Fibroblast of skin of right quadriceps (primary cell): ENCODE measurements around the gene CCDC116.
"Not testable (repeated sequence)": the region's sequence is repeated elsewhere in the genome, so short reads cannot be mapped to it uniquely, and the experiment has no call there.

Source experiments
- DNase-seq: peaks from one replicate; pipeline ENCODE4 v3.0.0-alpha.2; 2013

Gene CCDC116

DNA sequence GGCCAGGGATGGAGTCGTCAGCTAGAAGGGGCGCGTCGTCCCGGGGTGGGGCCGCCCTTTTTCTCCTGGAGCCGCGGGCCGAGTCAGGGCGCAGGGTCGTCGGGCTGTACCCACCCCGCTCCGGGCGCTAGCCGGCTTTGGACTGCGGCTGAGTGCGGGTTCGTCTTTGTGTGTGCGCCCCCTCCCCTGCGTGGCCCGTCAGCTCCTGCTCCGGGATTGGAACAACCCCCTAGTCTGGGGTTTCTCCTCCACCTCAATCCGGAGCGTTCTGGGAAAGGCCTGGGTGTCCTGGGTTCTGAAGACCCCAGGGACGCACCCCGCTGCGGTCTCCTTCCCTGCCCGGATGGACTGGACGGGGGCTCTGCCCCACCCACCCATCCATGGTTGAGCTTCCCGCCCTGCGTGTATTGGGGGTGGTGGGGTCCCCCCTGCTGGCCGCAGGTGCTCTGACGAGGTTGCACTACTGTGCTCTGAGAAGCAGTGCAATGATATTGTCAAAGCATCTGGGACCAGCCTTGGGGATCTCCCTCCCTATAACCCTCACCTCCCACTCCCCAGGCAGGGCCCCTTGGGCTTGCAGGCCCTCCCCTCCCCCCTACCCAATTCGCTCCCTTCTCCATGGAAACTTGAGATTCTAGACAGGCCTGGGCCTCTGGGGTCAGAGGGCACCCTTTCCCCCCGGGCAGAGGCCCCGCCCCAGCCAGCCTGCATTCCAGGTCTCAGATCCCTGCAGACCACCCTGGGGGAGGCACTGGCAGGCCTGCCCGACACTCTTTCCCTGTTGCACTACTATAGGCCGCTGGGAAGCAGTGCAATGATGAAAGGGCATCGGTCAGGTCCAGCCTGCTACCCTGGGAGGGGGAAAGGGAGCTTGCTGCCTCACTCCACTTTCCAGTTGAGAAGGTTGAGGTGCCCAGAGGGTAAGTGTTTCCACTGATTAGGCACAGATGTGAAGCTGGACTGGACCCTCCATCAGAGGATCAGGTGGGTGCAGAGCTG is 20.3 kb downstream of the CCDC116 start:
- DNase-seq, result no peak

DNA sequence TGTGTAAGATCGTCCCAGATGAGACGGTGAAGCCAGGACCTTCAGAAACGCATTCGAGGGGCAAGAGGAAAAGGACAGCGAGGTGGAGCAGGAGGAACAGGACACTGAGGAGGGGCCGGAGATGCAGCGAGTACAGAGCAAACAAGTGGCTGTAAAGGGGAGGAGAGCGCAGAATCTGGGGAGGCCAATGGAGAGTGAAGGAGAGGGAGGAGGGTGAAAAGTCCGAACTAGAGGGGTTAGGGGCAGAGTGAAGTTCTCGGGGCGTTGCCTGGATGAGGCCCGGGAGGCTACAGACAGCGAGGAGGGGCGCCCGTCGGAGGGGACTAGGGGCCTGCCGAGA is 24.4 kb downstream of the CCDC116 start:
- DNase-seq, result no peak

DNA sequence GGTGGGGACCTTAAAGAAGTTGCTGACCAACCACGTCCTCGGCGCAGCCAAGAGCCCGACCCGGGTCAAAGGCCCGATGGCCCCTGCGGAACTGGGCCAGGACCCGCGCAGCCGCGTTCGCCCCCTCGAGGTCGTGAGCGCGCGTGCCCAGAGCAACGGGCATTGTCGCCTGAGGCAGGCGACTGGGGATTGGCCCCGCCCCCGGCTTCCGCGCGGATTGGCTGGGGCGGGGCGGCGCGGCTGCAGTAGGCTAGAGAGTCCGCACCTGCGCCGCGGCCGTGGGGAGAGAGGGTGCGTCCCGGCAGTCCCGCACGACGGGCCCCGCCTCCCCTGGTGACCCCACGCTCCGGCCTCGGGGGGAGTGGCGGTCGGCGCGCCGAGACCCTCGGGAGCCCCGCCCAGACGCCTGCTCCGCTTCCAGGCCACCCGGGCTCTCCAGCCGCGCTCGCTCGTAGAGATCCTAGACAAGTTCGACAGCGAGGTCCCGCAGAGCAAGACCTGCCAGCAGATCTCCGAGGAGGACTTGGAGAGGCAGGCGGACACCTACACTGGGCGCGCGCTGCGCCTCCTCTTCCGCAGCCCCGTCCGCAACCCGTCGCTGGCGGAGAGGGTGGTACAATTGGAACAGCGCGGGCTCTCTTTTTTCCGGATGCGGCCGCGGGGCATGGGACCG is 24.9 kb downstream of the CCDC116 start:
- DNase-seq, result peak; percentile 36

DNA sequence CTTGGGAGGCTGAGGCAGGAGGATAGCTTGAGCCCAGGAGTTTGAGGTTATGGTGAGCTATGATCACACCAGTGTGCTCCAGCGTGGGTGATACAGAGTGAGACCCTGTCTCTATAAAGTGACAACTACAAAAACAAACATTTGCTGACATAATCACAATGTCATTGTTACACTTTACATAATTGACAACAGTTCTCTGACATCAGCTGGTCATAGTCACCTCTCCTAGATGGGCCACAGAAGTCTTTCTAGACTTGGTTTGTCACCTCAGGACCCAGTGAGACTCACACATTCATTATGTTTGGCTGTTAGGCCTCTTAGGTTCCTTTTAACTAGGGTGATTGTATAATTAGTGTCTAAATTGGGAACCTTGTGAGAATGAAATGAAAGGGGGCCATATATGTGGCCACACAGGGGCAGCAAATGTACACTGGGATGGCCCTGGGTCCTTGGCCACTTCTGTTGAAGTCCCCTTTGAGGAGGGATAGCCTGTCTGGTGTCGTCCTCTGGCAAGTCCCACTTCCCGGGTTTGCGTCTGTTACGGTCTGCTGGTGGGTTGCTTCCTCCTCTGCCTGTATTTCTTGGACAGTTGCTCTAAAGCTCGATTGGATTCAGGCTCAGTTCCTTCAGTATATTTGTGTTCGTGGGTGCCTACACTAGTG is 27.4 kb downstream of the CCDC116 start:
- DNase-seq, result no peak

DNA sequence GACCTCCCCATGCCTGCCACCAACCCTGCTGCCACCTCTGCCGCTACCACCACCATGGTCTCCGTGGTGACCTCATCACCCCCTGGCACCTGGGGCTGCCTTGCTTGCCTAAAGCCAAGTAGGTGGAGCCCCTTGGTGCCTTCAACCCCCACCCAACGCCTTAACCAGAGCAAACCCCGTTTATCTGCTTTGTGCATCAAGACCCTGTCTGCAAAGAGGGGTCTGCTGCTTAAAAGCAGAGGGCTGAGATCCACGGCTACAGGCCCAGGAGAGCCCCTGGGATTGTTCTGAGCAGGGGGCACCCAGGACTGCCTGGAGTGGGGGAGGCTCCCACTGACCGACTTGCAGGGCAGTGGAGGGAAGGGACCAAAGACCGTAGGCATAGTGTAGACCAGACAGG is 28.3 kb downstream of the CCDC116 start:
- DNase-seq, result no peak

DNA sequence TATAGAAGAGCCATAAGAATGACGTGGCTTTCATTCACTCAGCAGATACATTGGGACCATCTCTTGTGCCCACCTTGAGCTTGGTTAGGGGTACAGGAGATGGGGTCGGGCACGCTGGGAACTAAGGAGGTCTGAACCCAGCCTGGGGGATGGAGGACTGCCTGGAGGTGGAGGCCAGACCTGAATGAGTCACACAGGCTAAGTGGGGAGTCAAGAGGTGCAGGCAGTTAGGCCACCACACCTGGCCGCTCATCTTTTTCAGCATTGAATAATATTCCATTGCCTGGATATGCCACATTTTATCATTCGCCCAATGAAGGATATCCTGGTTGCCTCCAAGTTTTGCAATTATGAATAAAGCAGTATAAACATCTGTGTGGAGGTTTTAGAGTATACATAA is 29.4 kb downstream of the CCDC116 start:
- no peak for DNase-seq

DNA sequence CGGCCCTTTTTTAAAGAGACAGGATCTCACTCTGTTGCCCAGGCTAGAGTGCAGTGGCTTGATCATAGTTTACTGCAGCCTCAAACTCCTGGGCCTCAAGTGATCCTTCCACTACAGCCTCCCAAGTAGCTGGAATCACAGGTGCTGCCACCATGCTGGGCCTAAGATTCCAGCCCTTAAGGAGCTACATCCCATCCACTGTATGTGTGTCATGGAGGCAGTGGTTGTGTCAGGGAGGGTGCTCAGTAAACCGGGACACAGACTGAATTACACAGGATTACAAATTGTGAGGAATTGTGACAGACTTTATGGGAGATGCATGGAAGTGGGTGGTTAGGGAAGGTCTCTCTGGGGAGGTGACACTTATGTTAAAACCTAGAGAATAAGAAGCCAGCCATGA is 31.2 kb downstream of the CCDC116 start:
- no peak for DNase-seq

DNA sequence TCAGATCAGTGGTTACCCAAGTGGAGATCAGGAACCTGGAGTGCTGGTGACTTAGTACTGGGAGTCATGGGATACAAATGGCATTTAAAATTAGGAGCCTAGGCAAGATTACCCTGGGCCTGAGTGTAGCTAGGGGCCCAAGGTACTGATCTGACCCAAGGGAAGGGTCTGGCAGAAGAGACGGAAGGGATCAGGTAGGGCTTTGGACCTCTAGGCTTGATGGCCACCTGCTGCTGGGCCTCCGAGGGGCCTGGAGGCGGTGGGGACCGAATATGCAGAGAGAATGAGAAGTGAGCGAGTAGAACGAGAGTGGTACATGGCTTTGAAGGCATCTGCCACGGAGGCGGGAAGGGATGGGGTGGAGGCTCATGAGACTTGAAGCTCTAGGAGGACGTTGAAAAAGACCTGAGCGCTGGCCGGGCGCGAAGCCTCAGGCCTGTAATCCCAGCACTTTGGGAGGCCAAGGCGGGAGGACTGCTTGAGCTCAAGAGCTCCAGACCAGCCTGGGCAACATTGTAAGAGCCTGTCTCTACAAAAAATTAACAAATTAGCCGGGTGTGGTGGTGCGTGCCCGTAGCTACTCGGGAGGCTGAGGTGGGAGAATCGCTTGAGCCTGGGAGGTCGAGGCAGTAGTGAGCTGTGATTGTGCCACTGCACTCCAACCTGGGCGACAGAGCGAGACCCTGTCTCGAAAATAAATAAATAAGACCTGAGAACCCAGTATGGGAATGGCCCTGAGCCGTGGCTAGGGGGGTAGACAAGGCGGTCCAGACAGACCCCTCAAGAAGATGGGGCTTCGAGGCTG is 32.7 kb downstream of the CCDC116 start:
- no peak for DNase-seq

DNA sequence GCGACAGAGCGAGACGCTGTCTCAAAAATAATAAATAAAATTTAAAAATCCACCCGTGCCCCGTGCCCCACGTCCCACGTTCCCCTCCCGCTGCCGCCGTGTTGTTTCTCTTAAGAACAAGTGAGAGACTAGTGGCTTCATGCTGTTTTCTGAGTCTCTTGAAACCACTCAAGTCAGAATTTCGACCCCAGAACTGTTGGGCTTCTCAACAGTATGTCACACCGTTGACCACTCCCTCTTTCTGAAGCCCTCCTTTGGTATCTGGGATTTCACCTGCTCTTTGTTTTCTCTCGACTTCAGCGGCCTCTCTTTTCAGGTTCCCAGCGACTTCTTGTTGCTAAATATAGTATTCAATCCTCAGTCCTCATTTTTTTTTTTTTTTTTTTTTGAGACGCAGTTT is 34.2 kb downstream of the CCDC116 start:
- DNase-seq, result no peak

DNA sequence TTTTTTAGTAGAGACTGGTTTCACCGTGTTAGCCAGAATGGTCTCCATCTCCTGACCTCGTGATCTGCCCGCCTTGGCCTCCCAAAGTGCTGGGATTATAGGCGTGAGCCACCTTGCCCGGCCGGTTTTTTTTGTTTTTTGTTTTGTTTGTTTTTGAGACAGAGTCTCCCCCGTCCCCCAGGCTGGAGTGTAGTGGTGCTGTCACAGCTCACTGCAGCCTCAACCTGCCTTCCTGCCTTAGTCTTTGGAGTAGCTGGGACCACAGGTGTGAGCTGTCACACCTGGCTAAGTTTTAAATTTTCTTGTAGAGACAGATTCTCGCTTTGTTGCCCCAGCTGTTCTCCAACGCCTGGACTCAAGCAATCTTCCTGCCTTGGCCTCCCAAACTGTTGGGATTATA is 36.5 kb downstream of the CCDC116 start:
- no peak for DNase-seq

DNA sequence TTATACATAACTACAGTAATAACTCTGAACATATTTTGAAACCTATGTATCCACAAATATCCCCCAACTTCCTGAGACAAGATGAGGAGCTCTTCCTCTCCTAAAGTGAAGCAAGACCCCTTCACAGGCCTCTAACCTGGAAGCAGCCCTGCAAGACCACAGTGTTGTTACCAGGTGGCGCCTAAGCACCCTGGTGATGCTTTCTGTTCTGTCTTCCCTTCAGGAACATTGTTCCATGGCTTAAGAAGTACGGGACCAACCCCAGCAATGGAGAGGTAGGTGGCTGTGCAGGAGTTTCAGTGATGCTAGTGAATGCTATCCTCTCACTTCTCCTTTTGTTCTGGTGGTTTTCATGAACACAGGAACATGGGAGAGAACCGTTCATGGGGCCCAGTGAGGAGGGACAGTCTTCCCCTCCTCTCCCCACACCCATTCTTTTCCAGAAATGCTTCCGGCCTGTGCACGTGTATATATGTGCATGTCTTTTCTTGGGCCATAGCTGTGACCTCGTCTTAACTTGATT is 39.6 kb downstream of the CCDC116 start:
- no peak for DNase-seq

DNA sequence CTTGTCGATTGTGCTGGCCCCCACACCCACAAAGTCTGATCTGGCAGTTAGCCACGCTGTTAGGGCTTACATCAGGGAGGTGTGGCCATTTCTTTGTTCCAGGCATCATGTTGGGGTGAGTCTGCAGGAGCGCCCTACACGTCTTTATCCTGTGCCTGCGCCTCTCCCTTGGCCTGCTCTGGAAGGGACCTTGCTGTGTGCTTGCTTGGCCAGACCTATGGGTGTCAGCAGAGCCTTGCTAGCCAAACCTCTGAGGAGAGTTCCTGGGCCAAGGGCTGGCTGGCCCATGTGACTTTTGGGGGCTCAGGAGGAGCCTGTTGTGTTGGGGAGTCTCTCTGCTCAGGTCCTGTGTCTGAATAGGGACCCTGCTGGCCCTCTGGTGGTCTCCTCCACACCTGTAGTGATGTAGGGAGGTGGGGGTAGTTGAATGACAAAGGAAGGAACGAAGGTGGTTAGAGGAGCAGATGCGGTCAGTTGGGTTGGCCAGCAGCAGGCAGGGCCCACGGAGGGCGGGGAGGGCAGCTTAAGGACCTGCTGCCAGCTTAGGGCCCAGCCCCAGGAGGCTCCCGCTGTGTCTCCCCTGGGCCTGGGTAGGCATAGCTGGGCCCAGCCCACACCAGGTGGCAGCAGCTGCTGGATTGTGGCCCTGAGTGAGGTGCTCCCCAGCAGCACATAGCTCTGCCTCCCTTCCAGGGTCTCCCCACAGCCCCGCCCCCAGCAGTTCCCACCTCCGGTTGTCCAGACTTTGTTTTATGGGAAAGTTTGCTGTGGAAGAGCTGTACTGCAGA is 41.2 kb downstream of the CCDC116 start:
- DNase-seq, result no peak

DNA sequence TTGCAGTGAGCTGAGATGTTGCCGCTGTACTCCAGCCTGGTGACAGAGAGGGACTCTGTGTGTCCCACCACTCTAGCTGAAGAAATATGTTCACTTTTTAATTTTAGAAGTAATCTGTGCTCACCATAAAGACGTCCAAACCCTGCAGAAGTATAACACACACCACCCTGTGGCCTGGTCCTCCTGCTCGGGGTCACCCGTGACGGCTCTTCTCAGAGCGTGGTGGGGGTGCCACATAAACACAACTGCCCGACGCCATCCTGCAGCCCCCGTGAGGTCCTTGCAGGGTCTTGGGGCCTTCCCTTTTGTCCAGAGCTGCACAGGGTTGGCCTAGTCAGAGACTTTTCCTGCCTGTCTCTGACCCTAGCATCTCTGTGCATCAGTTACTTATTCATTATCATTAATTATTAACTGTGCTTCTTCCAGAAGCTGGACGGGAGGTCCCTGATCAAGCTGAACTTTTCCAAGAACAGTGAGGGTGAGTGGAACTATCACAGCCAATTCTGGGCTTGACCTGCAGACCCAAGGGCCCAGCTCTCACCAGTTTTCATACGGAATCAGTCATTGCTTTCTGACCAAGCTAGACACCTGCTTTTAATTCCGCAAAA is 42.2 kb downstream of the CCDC116 start:
- DNase-seq, result no peak

DNA sequence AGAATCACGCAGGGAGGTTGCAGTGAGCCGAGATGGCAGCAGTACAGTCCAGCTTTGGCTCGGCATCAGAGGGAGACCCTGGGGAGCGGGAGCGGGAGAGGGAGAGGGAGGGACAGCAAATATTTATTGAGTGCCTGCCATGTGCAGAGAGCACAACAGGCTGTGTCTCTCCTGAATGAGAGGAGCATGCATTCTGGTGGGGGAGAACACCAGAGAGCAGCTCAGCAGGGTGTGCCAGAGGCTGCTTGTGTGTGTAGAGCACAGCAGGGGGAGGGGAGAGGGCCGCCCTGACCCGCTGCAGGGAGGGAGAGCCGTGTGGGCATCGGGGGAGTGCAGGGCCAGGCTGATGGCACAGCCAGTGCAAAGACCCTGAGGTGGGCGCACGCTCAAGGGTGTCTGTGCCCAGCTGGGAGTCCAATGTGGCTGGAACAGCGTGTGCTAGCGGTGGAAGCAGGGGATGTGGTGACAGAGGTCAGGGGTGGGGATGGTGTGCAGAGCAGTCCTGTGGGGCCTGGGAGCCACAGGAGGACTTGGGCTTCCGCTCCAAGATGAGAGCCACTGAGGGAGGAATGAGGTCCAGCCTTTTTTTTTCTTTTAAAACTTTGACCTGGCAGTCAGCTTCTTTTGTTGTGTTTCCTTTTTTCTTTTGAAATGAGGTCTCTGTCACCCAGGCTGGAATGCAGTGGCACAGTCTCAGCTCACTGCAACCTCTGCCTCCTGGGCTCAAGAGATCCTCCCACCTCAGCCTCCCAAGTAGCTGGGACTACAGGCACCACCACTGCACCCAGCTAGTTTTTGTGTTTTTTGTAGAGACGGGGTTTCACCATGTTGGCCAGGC is 45.3 kb downstream of the CCDC116 start:
- DNase-seq, result no peak

DNA sequence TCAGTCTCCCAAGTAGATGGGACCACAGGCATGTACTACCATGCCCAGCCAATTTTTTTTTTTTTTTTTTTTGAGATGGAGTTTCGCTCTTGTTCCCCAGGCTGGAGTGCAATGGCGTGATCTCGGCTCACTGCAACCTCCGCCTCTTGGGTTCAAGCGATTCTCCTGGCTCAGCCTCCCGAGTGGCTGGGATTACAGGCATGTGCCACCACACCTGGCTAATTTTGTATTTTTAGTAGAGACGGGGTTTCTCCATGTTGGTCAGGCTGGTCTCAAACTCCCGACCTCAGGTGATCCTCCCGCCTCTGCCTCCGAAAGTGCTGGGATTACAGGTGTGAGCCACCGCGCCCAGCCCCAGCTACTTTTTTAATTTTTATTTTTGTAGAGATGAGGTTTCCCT is 46.3 kb downstream of the CCDC116 start:
- not testable (repeated sequence) for DNase-seq

DNA sequence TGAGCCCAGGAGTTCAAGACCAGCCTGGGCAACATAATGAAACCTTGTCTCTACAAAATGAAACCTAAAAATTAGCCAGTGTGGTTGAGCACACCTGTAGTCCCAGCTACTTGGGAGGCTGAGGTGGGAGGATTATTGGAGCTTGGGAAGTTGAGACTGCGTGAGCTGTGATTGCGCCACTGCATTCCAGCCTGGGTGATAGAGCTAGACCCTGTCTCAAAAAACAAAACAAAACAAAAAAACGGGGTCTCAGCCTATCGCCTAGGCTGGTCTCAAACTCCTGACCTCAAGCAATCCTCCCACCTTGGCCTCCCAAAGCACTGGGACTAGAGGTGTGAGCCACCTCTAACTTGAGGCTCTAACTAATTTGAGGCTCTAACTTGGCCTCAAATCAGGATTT is 46.8 kb downstream of the CCDC116 start:
- no peak for DNase-seq

DNA sequence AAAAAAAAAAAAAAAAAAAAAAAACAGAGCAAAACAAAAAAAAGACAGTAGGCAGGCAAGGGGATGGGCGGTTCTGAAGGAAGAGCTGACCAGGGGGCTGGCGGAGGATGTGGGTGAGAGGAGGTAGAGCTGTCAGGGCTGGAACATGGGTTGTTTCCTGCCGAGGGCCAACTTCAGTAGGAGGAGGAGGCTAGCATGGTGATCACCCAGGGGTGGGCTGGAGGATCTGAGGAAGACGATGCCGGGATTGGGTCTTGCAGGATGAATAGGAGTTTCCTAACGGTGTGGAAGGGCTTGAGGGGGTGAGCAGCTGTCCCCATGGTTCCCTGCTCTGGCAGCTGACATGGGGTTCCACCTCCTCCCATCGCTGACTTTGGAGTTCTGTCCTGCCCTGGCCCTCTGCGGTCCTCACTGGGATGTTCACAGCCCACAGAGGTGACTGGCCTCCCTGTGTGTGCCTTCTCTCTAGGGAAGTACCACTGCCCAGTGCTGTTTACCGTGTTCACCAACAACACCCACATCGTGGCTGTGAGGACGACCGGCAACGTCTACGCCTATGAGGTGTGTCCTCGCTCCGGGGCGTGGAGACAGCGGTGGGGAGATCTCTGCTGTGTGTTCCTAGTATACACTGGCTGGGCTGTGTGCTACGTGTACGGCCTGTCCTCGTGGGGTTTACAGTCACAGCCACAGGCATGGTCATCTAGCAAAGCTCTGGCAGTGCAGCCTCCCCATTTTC is 48.4 kb downstream of the CCDC116 start:
- no peak for DNase-seq

DNA sequence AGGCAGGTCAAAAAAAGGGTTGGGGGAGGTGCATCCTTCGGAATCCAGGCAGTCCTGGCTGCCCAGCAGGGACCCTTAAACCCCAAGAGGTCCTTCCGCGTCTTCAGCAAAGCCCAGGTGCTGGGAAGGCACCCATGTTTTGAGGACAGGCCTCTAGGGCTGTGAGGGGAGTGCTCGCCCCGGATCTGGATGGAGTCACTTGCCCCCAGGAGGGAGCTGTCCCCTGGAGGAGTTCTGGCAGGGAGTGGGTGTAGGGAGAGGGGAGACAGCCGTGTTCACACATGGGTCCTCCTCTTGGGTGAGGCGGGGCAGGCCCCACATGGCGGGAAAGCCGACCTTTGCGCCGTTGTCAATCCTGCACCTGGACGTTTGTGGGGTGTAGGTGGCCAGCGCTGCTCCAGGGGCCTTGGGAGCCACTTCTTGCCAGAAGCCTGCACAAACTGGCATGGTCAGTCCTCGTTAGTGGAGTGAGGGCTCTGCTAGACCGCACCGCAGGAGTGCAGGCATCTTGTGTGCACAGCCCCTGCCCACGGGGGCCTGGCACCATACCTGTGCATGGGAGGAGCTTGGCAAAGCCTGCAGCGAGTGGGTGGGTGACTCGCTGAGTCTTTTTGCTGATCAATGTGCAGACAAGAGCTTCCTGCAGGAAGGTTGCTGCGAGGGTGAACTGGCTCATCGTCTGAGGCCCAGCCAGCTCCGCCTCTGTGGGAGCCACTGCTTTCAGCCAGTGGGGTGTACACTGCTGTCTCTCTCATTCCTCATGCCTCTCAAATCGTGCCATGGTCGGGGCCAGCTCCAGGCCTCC is 49.2 kb downstream of the CCDC116 start:
- DNase-seq, result no peak
